VCaP (cell line): ENCODE measurements around the gene ZCCHC14.

Experiments used
- H3K27ac ChIP-seq: fragments of 450-650 bp; 2 replicates; pipeline ENCODE4 v1.5.1; 2017
- TF ChIP-seq, protein P1 (sequence below): fragments of 450-650 bp; conservative IDR thresholded peaks from 2 replicates; pipeline ENCODE4 v1.5.1; 2017; ENCODE audit warnings: mild to moderate bottlenecking, moderate library complexity

Gene ZCCHC14

DNA sequence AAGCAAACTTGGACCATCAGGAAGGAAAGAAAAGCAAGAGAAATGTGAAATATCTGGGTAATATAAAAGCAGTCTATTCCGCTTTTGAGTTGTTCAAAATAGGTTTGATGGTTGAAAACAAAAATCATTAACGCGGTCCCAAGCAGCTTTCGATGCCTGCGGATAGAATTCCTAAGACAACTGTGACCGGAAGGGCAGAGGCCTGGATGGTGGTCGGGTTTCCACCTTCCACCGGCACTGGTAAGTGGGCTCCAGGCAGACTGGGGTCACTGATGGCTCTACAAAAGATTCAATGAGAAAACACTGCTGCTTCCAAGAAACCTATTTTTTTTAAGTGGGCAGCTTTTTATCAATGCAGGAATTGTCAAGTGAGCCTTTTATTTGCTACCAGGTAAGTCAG is 49.8 kb downstream of the ZCCHC14 start:
- H3K27ac ChIP-seq: no peak overlapping the region
- TF ChIP-seq, protein P1, sequence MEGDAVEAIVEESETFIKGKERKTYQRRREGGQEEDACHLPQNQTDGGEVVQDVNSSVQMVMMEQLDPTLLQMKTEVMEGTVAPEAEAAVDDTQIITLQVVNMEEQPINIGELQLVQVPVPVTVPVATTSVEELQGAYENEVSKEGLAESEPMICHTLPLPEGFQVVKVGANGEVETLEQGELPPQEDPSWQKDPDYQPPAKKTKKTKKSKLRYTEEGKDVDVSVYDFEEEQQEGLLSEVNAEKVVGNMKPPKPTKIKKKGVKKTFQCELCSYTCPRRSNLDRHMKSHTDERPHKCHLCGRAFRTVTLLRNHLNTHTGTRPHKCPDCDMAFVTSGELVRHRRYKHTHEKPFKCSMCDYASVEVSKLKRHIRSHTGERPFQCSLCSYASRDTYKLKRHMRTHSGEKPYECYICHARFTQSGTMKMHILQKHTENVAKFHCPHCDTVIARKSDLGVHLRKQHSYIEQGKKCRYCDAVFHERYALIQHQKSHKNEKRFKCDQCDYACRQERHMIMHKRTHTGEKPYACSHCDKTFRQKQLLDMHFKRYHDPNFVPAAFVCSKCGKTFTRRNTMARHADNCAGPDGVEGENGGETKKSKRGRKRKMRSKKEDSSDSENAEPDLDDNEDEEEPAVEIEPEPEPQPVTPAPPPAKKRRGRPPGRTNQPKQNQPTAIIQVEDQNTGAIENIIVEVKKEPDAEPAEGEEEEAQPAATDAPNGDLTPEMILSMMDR: no peak

DNA sequence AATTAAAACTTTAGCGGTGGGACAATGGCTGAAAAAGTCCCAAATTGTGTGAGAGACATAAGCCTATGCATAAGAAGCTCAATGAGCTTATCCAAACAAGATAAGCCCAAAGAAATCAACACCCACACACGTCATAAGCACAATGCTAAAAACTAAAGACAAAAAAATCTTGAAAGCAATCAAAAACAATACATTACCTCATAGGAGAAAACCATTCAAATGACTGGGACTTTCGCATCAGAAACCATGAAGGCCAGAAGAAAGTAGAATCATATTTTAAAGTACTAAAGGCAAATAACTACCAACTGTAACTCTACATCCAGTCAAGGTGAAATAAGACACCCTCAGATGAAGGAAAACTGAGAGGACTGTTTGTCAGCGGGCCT is 50.2 kb downstream of the ZCCHC14 start:
- no peak overlapping the region for H3K27ac ChIP-seq
- TF ChIP-seq, protein P1: no peak

DNA sequence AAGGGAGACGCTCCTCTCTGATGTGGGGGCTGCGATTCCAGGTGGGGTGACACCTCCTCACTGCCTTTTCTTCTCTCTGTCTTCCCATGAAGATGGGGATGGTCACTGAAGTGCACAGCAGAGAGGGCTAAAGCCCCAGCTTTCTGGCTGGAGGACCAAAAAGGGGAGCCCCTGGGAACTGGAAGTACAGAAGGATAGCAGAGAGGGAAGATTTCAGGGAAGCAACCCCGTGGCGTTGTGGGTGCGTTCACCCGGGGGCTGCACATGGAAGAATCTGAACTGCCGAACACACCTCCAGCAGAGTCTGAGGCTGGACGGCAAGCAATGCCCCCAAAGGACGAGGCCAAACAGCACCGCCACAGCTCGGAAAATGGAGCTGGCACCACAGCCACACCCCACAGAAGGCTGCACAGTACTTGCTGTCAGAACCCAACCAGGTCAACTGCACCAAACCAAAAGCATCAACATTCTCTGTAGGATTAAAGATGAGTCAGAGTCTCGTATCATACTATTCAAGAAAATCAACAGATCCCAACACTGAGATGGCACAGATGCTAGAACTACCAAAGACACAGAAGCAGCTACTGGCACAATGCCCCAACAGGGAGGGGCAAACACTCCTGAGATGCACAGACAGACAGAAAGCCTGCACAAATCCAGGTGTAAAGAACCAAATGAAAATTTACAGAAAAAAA is 50.8 kb downstream of the ZCCHC14 start:
- TF ChIP-seq, protein P1: no peak
- no peak overlapping the region for H3K27ac ChIP-seq

DNA sequence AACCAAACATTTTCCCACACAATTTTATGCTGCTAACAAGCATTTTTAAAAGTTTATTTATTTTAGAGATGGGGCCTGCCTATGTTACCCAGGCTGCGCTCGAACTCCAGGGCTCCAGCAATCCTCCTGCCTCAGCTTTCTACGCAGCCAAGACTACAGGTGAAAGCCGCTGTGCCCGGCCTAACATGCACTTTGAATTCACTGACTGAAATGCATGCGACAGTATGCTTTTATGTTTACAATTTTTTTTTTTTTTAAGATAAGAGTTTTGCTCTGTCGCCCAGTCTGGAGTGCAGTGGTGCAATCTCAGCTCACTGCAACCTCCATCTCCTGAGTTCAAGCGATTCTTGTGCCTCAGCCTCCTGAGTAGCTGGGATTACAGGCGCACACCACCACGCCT is 52.9 kb downstream of the ZCCHC14 start:
- TF ChIP-seq, protein P1: no peak

DNA sequence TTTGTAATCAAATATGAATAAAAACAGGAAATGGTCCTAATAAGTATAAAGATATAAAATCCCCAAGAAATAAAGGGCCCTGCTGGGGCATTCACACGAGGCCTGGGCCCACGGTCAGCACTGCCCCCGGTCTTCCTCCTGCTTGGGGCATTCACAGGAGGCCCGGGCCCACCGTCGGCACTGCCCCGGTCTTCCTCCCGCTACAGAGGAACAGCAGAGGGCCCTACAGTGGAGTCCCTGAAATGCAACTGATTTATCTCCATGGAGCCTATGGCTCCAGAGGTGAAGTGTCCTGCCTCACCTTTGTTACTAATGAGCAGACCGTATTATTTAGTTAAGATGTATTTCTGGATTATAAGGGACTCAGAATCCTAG is 54.2 kb downstream of the ZCCHC14 start:
- TF ChIP-seq, protein P1: no peak
- H3K27ac ChIP-seq: no peak overlapping the region

More for the DNA sequence above, 52.9 kb downstream of the ZCCHC14 start:
- no peak overlapping the region for H3K27ac ChIP-seq

DNA sequence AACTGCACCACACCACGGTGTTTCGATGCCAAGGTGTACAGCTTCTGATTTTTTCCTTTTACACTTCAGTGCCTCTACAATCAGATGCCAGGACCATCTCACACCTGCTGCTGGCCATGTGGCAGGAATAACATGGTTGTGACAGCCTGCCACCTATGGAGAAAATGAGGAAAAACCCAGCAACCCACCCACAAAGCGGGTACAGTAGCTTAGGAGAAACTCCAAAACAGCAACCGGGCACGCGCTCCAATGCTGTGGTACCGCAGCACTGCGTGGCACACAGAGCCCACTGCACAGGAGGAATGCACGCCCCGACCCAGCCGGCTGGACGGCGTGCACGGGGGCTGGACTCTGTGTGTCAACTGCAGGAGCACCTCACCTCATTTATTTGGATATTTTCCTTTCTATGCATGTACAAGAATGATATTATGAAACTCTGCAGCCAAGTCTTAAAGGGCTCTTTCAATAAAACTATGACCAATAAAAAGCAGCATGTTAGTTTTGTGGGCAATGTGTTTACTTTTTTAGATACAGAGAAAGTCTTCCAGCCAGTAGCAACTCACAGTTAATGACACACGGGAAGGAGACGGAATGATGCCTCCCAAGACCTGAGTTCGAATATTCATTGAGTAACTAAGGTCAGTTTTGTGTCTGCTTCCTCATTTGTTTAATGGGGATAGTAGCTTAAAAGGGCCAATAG is 54.8 kb downstream of the ZCCHC14 start:
- no peak overlapping the region for H3K27ac ChIP-seq
- TF ChIP-seq, protein P1: 0 out of 2 replicates have a peak, but pooled peaks have one; percentile 7

DNA sequence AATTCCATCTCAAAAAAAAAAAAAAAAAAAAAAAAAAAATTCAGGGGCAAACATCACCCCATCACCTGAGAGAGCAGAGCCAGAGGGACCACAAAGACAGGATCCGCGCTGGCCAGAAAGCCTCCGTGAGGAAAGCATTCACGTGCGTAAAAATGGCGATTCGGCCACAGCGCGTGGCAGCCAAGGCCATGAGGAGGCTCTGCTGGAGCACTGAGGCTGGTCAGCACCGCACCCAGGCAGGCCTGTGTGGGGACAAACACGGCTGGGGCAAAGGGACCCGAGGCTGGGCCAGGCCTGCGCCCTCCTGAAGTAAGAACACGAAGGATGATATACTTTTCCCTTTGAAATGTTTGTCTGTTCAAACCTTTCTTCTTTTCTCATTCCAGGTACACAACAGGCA is 55.5 kb downstream of the ZCCHC14 start:
- no peak overlapping the region for H3K27ac ChIP-seq
- TF ChIP-seq, protein P1: no peak
